ENCODE results near the gene UBLCP1. TPM values are rescaled to one million over a fixed set of nuclear protein-coding genes. Genes with fewer than 3 reads are reported as not detected.
"Not testable (repeated sequence)": the region's sequence is repeated elsewhere in the genome, so short reads cannot be mapped to it uniquely, and the experiment has no call there.

Gene UBLCP1
- total and polyA plus RNA-seq, 2 of the 13 experiments (the other 11 are each of a cell fraction or from before 2014, with no cell fraction given): 6.5 to 12.6 TPM

DNA sequence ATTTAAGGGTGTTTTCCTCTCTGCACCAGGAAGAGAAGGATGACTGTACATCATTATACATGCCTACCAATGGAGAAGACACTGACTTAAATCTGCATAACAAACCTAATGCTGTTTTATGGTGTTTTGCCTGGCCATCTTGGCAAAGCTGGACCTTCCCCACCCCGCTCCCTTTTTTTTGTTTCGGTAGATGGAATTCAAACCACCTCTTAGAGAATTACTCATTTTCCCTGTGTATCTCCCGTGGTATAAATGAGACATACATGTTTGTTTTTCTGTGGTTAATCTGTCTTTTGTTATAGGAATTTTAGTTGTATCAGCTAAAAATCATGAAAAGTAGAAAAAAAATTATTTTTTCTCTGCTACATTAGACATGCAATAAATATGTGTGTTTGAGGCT lies 38.4 kb downstream of the UBLCP1 start:
- ChIA-PET POLR2A (no interaction called here), CTCF (ENCODE audit: low intra/inter-chr PET ratio, low total read pairs) (no interaction called here)
- WGBS (ENCODE audit: low lambda C conversion rate): 50% methylated on average over 3 of the region's 3 CpGs
- Histone ChIP-seq H3K4me1 (ENCODE audit: insufficient read depth, low read length) (peaks cover 6% of the 10 kb centered on the region; the same call in 1 of the 2 replicates), H3K9me3 (ENCODE audit: low read length) (peaks cover 20% of the 10 kb centered on the region; the same call in 1 of the 2 replicates), H2AFZ (ENCODE audit: low read length) (no peak overlapping the region), H3K4me3 (replicated peaks in 1 of 3; ENCODE audit: insufficient read depth in 1 of 3, low read depth in 2 of 3, low read length in 3 of 3) (no peak overlapping the region), H3K27ac (ENCODE audit: extremely low read length, insufficient read depth, low read length) (no peak overlapping the region), H4K20me1 (ENCODE audit: insufficient read depth, low read length) (no peaks in the 10 kb centered on the region), H3K27me3 (ENCODE audit: control insufficient read depth in 1 of 2, insufficient read depth in 2 of 2, low read length in 2 of 2) (no peaks in the 10 kb centered on the region; a peak in 1 of 5 replicates), H3K9ac (ENCODE audit: insufficient read depth, low read depth, low read length) (no peak overlapping the region), H3K79me2 (ENCODE audit: insufficient read depth, low read length) (no peaks in the 10 kb centered on the region), H3K36me3 (replicated peaks in 1 of 2; ENCODE audit: control insufficient read depth in 1 of 2, insufficient read depth in 2 of 2, low read length in 2 of 2) (no peaks in the 10 kb centered on the region), H3K4me2 (ENCODE audit: low read depth, low read length) (no peak overlapping the region)
- TF ChIP-seq MAFK (conservative IDR thresholded peaks at IDR 0.05 in 1 of 2, IDR thresholded peaks at IDR 0.05 in 1 of 2; ENCODE audit: low read length in 2 of 2) (peak in 1 of 2 experiments; percentile 18; a peak in 1 of 4 replicates), FLYWCH1 (CRISPR knock-in tag; IDR thresholded peaks at IDR 0.05) (no peak), MAFF (IDR thresholded peaks at IDR 0.05; ENCODE audit: low read depth, low read length) (0 out of 2 replicates have a peak, but pooled peaks have one; percentile 2)
- intact Hi-C loops (cut with micrococcal nuclease; ENCODE audit: unreplicated experiment): no loop called here
- no TSS peak for BruUV-seq (replicated peaks)
- DNase-seq (ENCODE audit: low spot score) (no peak), ATAC-seq (no peak), FAIRE-seq (no peak)
- in situ Hi-C loops (cut with HindIII; ENCODE audit: extremely low pct_ligation_motif_present, low pct_unique_long_range_greater_than_20kb): no loop called here

DNA sequence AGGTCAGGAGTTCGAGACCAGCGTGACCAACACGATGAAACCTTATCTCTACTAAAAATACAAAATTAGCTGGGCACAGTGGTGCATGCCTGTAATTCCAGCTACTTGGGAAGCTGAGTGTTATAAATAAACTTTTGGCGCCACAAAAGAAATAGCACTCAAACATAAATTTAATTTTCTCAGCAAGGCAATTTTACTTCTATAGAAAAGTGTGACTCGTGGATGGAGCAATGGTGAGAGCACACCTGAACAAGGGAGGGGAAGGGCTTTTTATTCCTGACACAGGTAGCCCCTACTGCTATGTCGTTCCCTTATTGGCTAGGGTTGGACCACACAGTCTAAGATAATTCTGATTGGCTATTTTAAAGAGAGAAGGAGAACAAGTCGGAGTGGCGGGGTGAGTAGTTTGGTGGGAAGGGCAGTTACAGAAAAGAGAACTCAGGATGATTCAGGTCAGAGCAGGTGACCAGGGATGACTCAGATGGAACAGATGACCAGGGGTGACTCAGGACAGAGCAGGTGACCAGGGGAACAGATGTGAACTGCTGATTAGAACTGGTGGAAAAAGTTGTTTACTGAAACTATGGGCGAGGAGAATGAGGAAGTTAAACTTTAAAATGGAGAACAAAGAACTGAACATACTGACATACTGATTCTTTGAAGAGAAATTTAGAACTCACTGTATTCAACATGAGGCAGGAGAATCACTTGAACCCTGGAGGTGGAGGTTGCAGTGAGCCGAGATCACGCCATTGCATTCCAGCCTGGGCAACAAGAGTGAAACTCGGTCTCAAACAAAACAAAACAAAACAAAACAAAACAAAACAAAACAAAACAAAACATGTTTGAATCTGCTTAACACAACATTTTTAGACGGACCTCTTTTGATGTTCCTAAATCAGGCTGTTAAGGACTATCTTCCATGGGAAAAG lies 39.1 kb downstream of the UBLCP1 start:
- FAIRE-seq; in situ Hi-C loops (cut with HindIII; ENCODE audit: extremely low pct_ligation_motif_present, low pct_unique_long_range_greater_than_20kb); H2AFZ ChIP-seq (ENCODE audit: low read length); H3K36me3 ChIP-seq (replicated peaks in 1 of 2; ENCODE audit: control insufficient read depth in 1 of 2, insufficient read depth in 2 of 2, low read length in 2 of 2); H3K4me3 ChIP-seq (replicated peaks in 1 of 3; ENCODE audit: insufficient read depth in 1 of 3, low read depth in 2 of 3, low read length in 3 of 3); intact Hi-C loops (cut with micrococcal nuclease; ENCODE audit: unreplicated experiment); H4K20me1 ChIP-seq (ENCODE audit: insufficient read depth, low read length); CTCF ChIA-PET (ENCODE audit: low intra/inter-chr PET ratio, low total read pairs); POLR2A ChIA-PET; H3K27me3 ChIP-seq (ENCODE audit: control insufficient read depth in 1 of 2, insufficient read depth in 2 of 2, low read length in 2 of 2); H3K27ac ChIP-seq (ENCODE audit: extremely low read length, insufficient read depth, low read length); H3K9ac ChIP-seq (ENCODE audit: insufficient read depth, low read depth, low read length); H3K79me2 ChIP-seq (ENCODE audit: insufficient read depth, low read length); H3K4me1 ChIP-seq (ENCODE audit: insufficient read depth, low read length); BruUV-seq (replicated peaks); TF ChIP-seq FOXP1 (IDR thresholded peaks at IDR 0.05); EP300 (CRISPR knock-in tag; IDR thresholded peaks at IDR 0.05; ENCODE audit: borderline replicate concordance): not testable (repeated sequence)
- H3K4me2 ChIP-seq (ENCODE audit: low read depth, low read length): peak overlapping the region; percentile 51; the same call in 1 of the 2 replicates
- ATAC-seq (peak; percentile 74), DNase-seq (ENCODE audit: low spot score) (peak; percentile 59)
- WGBS (ENCODE audit: low lambda C conversion rate): 17% methylated on average over 13 of the region's 13 CpGs
- peaks cover 20% of the 10 kb centered on the region; the same call in 1 of the 2 replicates for H3K9me3 ChIP-seq (ENCODE audit: low read length)
- TF ChIP-seq, protein P1, sequence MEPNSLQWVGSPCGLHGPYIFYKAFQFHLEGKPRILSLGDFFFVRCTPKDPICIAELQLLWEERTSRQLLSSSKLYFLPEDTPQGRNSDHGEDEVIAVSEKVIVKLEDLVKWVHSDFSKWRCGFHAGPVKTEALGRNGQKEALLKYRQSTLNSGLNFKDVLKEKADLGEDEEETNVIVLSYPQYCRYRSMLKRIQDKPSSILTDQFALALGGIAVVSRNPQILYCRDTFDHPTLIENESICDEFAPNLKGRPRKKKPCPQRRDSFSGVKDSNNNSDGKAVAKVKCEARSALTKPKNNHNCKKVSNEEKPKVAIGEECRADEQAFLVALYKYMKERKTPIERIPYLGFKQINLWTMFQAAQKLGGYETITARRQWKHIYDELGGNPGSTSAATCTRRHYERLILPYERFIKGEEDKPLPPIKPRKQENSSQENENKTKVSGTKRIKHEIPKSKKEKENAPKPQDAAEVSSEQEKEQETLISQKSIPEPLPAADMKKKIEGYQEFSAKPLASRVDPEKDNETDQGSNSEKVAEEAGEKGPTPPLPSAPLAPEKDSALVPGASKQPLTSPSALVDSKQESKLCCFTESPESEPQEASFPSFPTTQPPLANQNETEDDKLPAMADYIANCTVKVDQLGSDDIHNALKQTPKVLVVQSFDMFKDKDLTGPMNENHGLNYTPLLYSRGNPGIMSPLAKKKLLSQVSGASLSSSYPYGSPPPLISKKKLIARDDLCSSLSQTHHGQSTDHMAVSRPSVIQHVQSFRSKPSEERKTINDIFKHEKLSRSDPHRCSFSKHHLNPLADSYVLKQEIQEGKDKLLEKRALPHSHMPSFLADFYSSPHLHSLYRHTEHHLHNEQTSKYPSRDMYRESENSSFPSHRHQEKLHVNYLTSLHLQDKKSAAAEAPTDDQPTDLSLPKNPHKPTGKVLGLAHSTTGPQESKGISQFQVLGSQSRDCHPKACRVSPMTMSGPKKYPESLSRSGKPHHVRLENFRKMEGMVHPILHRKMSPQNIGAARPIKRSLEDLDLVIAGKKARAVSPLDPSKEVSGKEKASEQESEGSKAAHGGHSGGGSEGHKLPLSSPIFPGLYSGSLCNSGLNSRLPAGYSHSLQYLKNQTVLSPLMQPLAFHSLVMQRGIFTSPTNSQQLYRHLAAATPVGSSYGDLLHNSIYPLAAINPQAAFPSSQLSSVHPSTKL (CRISPR knock-in tag; IDR thresholded peaks at IDR 0.05): 0 out of 2 replicates have a peak, but pooled peaks have one; percentile 22
- TF ChIP-seq FOXP1 (CRISPR knock-in tag; IDR thresholded peaks at IDR 0.05) (0 out of 2 replicates have a peak, but pooled peaks have one; percentile 6), SAP130 (CRISPR knock-in tag; IDR thresholded peaks at IDR 0.05; ENCODE audit: low read depth) (0 out of 2 replicates have a peak, but pooled peaks have one; percentile 32), FOSL2 (CRISPR knock-in tag; IDR thresholded peaks at IDR 0.05) (peak; percentile 95), SOX5 (CRISPR knock-in tag; IDR thresholded peaks at IDR 0.05; ENCODE audit: borderline replicate concordance) (peak; percentile 54; the same call in 1 of the 2 replicates), ELF3 (CRISPR knock-in tag; IDR thresholded peaks at IDR 0.05) (peak; percentile 86; the same call in 1 of the 2 replicates), RARA (CRISPR knock-in tag; IDR thresholded peaks at IDR 0.05) (peak; percentile 32; the same call in 1 of the 2 replicates), JUN (CRISPR knock-in tag; IDR thresholded peaks at IDR 0.05) (0 out of 2 replicates have a peak, but pooled peaks have one; percentile 46), EP300 (IDR thresholded peaks at IDR 0.05; ENCODE audit: low read depth in 2 of 2, low read length in 2 of 2) (peak in 1 of 2 experiments; percentile 37; a peak in 1 of 4 replicates), NFE2L2 (IDR thresholded peaks at IDR 0.05; ENCODE audit: low read length) (peak; percentile 42; the same call in 1 of the 2 replicates)
